Activated naive CD4-positive, alpha-beta T cell treated with anti-CD3 and anti-CD28 coated beads, Interleukin-2, amount 10 ng/mL, durations not matched to agents 7 days and 5 days (primary cell): ENCODE results near the gene ITGB5.
"Not testable (repeated sequence)": the region's sequence is repeated elsewhere in the genome, so short reads cannot be mapped to it uniquely, and the experiment has no call there.

Source experiments
- CTCF ChIA-PET: fragments of 350-600 bp; sonication (Branson Sonifier 250); formaldehyde crosslinking; loops from one replicate; lab custom pipeline; 2021; ENCODE audit warnings: antibody characterized with exemption; lab: Charles Lee
- DNase-seq: peaks from one replicate; pipeline ENCODE4 v3.0.0-alpha.2; 2020
- H3K27ac Mint-ChIP-seq: one replicate; pipeline ENCODE4 v1.8.0; 2021; ENCODE audit warnings: mild to moderate bottlenecking, moderate library complexity, mixed read lengths
- H3K27me3 Mint-ChIP-seq: one replicate; pipeline ENCODE4 v1.8.0; 2021; ENCODE audit warnings: mild to moderate bottlenecking, mixed read lengths
- H3K36me3 Mint-ChIP-seq: one replicate; pipeline ENCODE4 v1.8.0; 2021; ENCODE audit warnings: mixed read lengths
- H3K4me1 Mint-ChIP-seq: one replicate; pipeline ENCODE4 v1.8.0; 2021; ENCODE audit warnings: mixed read lengths
- H3K4me3 Mint-ChIP-seq: one replicate; pipeline ENCODE4 v1.8.0; 2021; ENCODE audit warnings: mild to moderate bottlenecking, moderate library complexity, mixed read lengths
- H3K9me3 Mint-ChIP-seq: one replicate; pipeline ENCODE4 v1.8.0; 2021; ENCODE audit warnings: mixed read lengths

Gene ITGB5

DNA sequence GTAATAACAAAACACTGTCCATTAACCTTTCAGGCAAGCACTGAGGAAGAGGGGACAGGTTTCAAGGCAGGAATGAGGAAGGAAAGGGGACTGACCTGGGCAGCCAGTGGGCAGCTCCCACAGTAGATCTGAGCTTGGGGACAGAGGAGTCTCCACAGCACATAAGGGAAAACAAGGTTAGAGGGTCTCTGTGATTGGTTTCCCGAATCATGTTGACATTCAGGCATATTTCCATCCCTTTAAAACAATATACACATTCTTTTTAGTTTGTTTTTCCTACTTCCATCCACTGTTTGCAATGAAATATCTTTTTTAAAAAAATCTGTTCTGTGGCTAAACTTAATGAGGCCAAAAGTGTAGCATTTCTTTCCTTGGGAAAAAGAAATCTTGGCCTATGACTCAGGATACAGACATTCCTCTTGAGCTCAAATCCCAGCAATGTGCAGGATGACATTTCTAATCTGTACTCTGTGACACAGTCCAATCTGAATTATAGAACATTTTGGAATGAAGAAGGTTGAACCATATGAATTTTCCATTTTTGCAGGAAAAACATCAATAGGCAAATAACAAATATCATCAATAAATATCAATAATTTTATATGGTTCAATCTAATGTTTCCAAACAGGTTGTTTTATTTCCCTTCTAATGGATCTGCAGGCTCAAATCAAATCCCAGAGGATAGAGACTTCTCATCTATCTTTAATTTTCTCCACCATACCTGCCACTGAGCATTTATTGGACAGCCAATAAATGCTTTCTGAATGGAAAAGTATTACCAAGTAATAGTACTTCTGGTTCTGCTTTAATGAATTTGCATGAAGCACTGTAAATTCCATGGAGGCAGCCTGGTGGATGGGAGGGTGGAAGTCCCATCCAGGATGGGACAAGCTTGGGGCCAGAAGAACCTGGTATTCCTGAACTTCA lies 54.1 kb downstream of the ITGB5 start:
- Mint-ChIP-seq H3K4me1 (peaks cover 22% of the 10 kb centered on the region), H3K9me3 (no peaks in the 10 kb centered on the region), H3K27me3 (peaks cover 56% of the 10 kb centered on the region), H3K4me3 (no peak overlapping the region), H3K36me3 (no peaks in the 10 kb centered on the region), H3K27ac (no peak overlapping the region)
- CTCF ChIA-PET = no interaction called here
- no peak for DNase-seq

DNA sequence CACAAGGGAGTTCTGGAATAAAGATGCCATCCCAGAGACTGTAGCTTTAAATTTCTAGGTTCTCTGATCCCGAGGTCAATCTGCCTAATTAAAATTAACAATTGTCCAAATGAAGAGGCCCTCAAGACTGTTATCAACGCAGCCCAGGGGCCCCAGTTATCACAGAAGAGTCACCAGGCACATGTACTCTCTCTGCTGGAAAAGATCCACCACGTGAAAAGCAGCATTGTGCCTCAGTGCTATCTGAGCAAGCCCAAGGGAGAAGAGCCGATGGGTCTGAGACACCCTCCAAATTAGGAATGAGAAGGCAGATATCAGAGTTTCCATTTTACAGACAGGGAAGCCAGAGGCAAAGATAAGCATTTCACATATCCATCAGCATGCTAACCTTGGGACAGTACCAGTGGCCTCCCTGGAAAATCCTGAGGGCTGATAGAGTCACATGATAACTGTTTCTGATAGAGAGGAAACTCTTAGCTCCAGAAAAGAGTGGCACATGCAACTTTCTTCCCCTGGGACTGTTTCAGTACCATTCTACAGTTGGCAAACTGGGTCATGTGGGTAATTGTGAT lies 55.5 kb downstream of the ITGB5 start:
- CTCF ChIA-PET = no interaction called here
- DNase-seq = no peak
- no peak overlapping the region for H3K4me3 Mint-ChIP-seq

DNA sequence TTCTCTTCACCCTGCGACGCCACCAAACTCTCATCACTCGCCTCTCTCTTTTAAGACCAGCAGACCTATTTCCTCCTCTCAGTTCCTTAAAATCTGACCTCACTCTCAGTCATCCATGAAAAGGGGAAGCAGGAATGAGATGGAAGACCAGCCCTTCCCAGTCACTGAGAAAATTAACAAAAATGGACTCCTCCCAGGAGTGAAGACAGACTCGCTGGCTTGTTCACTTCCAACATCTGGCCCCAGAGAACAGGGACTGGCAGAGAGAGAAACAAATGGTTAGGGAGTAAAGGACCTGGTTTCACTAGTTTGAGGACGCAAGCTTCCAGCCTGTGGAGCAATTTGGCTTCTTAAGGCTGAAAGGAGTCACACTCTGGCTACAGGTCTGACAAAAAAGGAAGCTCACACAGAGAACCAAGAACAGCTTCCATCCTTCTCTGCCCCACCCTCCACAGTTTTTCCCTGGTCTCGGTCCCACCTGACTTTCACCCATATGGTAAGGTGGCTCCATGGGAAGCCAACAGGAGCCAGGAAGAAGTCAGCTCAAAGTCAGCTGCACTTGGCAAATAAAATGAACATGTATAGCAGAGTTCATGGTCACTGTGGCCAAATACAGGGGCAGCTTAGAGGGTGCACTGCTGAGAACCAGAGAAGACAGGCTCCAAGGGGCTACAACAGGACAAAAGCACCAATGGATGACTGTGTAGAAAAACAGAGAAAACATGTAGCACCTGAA lies 57.2 kb downstream of the ITGB5 start:
- CTCF ChIA-PET = no interaction called here
- Mint-ChIP-seq H3K27me3 (peaks cover 37% of the 10 kb centered on the region), H3K4me3 (no peak overlapping the region), H3K27ac (no peak overlapping the region), H3K36me3 (no peaks in the 10 kb centered on the region), H3K4me1 (peaks cover 9% of the 10 kb centered on the region), H3K9me3 (no peaks in the 10 kb centered on the region)
- no peak for DNase-seq

More for the DNA sequence above, 55.5 kb downstream of the ITGB5 start:
- no peak overlapping the region for H3K27ac Mint-ChIP-seq
- peaks cover 47% of the 10 kb centered on the region for H3K27me3 Mint-ChIP-seq
- H3K36me3 Mint-ChIP-seq = no peaks in the 10 kb centered on the region
- H3K4me1 Mint-ChIP-seq = peaks cover 22% of the 10 kb centered on the region
- H3K9me3 Mint-ChIP-seq = no peaks in the 10 kb centered on the region

DNA sequence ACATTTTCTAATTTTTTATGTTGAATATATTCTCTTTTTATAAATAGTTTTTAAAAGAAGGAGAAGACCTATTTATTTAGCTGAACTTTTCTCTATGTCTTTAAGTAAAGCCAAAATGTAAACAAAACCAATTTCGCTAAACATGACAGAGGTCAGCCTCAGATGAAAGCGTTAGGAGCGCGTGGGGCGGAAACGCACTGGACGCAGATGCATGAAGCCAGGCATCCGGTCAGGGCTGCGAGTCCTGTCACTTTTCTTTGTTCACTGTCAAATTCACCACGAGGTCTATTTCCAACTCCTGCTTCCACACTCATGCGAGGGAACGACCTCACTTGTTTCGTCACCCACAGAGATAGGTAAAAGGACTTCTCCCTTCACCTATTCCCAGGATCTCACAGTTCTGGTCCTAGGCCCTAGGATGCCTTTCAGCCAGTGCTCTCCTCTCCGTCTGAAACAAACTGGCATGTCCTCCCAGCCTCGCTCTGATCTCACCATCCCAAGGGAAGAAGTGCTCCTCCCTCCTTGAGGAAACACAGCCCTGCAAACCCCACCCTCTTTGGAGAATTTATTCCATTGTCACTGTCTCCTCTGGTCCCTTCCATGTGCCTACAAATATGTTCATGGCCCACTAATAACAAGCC lies 57.9 kb downstream of the ITGB5 start:
- Mint-ChIP-seq H3K27me3 (peaks cover 33% of the 10 kb centered on the region), H3K4me3 (no peak overlapping the region), H3K4me1 (peaks cover 4% of the 10 kb centered on the region), H3K27ac (no peak overlapping the region), H3K9me3 (no peaks in the 10 kb centered on the region), H3K36me3 (no peaks in the 10 kb centered on the region)
- CTCF ChIA-PET = no interaction called here
- DNase-seq = no peak

DNA sequence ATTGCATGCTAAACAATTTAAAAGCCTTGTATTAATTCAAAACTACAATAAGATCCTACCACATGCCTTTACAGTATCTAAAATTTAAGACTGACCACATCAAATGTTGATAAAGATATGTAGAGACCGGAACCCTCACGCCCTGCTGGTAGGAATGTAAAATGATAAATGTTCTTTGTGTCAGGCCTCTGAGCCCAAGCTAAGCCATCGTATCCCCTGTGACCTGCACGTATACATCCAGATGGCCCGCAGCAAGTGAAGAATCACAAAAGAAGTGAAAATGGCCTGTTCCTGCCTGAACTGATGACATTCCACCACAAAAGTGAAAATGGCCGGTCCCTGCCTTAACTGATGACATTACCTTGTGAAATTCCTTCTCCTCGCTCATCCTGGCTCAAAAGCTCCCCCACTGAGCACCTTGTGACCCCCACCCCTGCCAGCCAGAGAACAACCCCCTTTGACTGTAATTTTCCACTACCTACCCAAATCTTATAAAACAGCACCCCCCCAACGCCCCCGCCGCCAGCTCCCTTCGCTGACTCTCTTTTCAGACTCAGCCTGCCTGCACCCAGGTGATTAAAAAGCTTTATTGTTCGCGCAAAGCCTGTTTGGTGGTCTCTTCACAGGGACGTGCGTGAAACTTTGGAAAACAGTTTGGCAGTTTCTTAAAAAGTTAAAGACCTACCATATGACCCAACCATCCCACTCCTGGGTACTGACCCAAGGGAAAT lies 59.5 kb downstream of the ITGB5 start:
- CTCF ChIA-PET, H3K9me3 Mint-ChIP-seq, H3K4me1 Mint-ChIP-seq, DNase-seq, H3K36me3 Mint-ChIP-seq, H3K4me3 Mint-ChIP-seq, H3K27ac Mint-ChIP-seq: not testable (repeated sequence)
- H3K27me3 Mint-ChIP-seq = peaks cover 29% of the 10 kb centered on the region

DNA sequence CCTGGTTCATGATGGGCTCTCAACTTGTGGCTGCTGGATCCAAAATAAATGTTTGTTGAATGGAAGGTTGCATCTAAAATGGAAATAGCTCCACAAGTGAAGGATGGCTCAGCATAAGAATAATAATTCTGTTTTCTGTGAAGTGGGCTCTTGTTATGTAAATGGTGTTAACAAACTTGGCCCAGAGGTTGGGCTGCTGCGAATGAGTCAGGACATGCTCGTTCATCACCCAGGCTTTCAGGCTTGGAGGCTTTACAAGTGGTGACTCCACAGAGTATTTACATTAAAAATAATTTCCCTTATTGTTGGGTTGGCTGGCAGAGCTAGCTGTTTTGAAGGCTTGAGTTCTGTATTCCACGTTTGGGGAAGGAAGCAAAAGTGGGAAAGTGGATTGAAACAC lies 60.5 kb downstream of the ITGB5 start:
- no peak for DNase-seq
- Mint-ChIP-seq H3K27ac (no peak overlapping the region), H3K4me1 (no peaks in the 10 kb centered on the region), H3K9me3 (no peaks in the 10 kb centered on the region), H3K36me3 (no peaks in the 10 kb centered on the region), H3K4me3 (no peak overlapping the region), H3K27me3 (peaks cover 23% of the 10 kb centered on the region)
- CTCF ChIA-PET = no interaction called here

DNA sequence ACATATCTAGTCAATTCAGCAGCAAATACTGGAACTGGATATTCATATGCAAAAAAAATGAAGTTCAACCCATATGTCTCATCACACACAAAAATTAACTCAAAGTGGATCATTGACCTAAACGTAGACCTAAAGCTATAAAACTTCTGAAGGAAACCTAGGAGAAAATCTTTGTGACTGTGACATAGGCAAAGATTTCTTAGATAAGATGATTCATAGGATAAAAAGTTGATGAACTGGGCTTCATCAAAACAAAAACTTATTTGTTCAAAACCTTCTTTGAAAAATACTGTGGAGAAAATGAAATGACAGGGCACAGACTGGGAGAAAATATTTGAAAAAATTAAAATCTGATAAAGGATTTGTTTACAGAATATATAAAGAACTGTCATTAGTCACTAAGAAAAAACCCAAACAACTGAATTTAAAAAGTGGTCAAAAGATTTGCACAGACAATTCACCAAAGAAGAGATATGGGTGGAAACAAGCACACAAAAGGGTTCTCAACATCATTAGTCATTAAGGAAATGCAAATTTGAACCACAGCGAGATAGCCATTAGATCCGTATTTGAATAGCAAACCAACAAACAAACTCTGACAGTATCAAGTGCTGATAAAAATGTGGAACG lies 62.8 kb downstream of the ITGB5 start:
- CTCF ChIA-PET = no interaction called here
- no peaks in the 10 kb centered on the region for H3K9me3 Mint-ChIP-seq
- H3K36me3 Mint-ChIP-seq = no peaks in the 10 kb centered on the region
- peaks cover 30% of the 10 kb centered on the region for H3K27me3 Mint-ChIP-seq
- no peaks in the 10 kb centered on the region for H3K4me1 Mint-ChIP-seq
- H3K4me3 Mint-ChIP-seq = no peak overlapping the region
- H3K27ac Mint-ChIP-seq = no peak overlapping the region
- DNase-seq = no peak

DNA sequence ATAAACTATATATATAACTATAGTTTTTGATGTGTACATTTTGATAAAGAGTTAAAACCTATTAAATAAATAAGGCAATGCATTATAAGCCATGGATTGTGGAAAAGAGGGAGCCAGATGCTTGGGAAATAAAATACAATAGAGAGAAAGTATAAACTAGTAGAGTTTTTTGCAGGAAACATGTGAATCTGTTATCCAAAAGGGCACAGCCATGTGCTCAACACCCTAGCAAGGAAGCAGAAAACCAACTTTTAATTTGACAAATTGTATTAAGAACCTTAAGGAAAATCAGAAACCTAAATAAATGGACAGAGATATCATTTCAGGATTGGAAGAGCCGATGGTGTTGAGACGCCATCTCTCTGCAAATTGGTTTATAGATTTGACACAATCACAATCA lies 63.5 kb downstream of the ITGB5 start:
- Mint-ChIP-seq H3K4me3 (no peak overlapping the region), H3K36me3 (no peaks in the 10 kb centered on the region), H3K9me3 (no peaks in the 10 kb centered on the region), H3K4me1 (no peaks in the 10 kb centered on the region), H3K27me3 (peaks cover 34% of the 10 kb centered on the region), H3K27ac (no peak overlapping the region)
- CTCF ChIA-PET = interaction anchor here (0.5 to 1.6 kb wide), 2 partner anchors 78 to 277 kb away, joined by 3 read pairs; no protein-coding TSS in a partner anchor
- no peak for DNase-seq

DNA sequence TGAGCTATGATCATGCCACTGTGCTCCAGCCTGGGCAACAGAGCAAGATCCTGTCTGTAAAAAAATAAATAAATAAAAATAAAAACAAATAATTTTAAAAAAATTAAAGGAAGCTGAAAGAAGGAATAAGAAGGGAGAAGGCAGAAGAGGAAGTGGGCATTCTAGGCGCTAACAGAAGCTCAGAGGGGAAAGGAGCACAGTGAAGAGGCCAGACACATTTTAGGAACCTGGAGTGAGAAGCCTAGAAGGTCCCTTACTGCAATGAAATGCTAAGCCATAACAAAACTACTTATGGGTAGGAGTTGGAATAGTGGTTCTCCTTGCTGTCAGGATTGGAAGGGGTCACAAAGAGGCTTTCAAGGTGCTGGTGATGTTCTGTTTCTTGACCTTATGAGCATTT lies 64.0 kb downstream of the ITGB5 start:
- DNase-seq = no peak
- no peak overlapping the region for H3K27ac Mint-ChIP-seq
- H3K27me3 Mint-ChIP-seq = peaks cover 39% of the 10 kb centered on the region
- no peaks in the 10 kb centered on the region for H3K4me1 Mint-ChIP-seq
- H3K36me3 Mint-ChIP-seq = no peaks in the 10 kb centered on the region
- CTCF ChIA-PET = interaction anchor here (0.5 to 1.6 kb wide), 3 partner anchors 78 to 343 kb away, joined by 3 to 4 read pairs (median 3); no protein-coding TSS in a partner anchor
- no peak overlapping the region for H3K4me3 Mint-ChIP-seq
- no peaks in the 10 kb centered on the region for H3K9me3 Mint-ChIP-seq

DNA sequence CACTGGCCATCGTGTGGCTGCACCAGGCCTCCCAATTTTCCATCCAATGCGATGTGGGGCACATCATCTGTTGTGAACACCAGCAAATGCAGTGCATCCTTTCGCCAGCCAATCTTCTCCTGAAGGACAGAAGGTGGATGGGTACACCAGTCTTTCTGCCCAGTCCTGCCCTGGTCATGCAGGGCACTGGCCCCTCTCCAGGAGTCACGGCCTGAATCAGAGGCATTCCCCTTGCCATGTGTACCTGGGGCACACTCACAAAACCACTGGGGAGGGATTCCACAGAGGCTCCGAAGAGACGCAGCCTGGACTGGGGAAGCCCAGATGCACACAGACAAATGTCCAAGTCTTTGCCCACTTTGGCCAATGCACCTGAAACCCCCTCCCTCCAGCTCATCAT lies 65.8 kb downstream of the ITGB5 start:
- Mint-ChIP-seq H3K27ac (no peak overlapping the region), H3K9me3 (no peaks in the 10 kb centered on the region), H3K36me3 (no peaks in the 10 kb centered on the region), H3K4me1 (no peaks in the 10 kb centered on the region), H3K4me3 (no peak overlapping the region), H3K27me3 (peaks cover 54% of the 10 kb centered on the region)
- CTCF ChIA-PET = no interaction called here
- no peak for DNase-seq

DNA sequence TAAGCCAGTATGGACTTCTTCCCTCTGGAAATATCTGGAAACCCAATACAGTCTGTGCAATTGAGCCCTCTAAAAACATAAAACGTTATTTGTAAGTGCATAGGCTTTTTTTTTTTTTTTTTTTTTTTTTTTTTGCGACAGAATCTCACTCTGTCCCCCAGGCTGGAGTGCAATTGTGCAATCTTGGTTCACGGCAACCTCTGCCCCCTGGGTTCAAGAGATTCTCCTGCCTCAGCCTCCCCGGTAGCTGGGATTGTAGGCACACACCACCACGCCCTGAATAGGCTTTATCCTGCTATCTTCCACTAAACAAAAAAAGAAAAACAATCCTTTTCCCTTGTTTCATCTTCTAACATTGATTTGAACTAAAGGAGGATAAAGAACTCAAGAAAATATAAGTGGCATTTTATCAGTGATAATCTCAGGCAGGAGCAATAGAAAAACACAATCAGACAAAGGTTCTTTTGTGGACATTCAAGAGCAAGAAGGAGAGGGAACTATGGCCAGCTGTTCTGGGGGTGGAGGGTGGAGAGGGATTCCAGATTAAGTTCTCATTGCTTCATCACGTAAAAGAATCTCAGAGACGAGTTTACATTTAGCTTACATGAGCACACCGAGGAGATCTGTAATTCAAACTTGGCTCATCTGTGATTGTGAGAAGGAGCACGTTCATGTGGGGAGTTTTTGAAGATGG lies 68.6 kb downstream of the ITGB5 start:
- Mint-ChIP-seq H3K9me3 (no peaks in the 10 kb centered on the region), H3K4me1 (no peaks in the 10 kb centered on the region), H3K4me3 (no peak overlapping the region), H3K27me3 (peaks cover 70% of the 10 kb centered on the region), H3K27ac (no peak overlapping the region), H3K36me3 (no peaks in the 10 kb centered on the region)
- CTCF ChIA-PET = no interaction called here
- no peak for DNase-seq

DNA sequence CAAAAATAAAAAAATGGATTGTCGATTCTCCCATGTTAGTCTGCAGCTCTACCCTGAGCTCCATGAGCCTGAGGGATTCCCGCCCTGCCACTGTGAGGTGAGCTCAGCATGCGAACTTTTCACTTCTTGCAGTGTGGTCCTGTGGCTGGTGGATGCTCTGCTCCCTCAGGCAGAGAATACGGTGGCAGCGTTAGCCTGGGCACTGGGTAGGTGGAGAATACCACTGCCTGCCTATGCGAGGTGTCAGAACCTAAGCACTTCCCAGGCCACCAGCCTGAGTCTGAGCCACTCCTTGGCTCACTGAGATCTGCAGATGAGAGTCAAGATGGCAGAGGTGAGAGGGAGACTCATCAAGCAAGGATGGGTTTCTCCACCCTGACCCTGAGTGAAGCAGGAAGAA lies 70.1 kb downstream of the ITGB5 start:
- no peaks in the 10 kb centered on the region for H3K36me3 Mint-ChIP-seq
- CTCF ChIA-PET = no interaction called here
- H3K27ac Mint-ChIP-seq = no peak overlapping the region
- no peak for DNase-seq
- peaks cover 73% of the 10 kb centered on the region for H3K27me3 Mint-ChIP-seq
- no peaks in the 10 kb centered on the region for H3K4me1 Mint-ChIP-seq
- no peaks in the 10 kb centered on the region for H3K9me3 Mint-ChIP-seq
- H3K4me3 Mint-ChIP-seq = no peak overlapping the region

DNA sequence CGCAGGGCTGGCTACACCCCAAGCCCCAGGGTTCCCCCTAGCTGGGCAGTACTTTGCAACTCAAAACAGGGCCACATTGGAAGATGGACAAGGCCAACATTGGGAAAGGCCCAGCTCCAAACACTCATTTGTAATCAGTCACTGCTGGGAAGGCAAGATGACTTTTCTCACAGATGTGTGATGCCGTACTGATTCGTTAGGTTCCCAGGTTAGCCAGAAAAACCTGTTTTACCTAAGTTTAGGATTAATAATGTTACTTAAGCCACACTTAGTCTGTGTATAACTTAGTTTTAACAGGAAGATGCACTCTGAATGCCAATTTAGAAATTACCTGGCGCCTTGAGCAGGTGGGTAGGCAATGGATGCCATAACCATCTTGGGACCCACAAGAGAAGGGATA lies 71.0 kb downstream of the ITGB5 start:
- H3K27ac Mint-ChIP-seq = no peak overlapping the region
- CTCF ChIA-PET = no interaction called here

More for the DNA sequence above, 71.0 kb downstream of the ITGB5 start:
- Mint-ChIP-seq H3K36me3 (no peaks in the 10 kb centered on the region), H3K27me3 (peaks cover 69% of the 10 kb centered on the region), H3K4me3 (no peak overlapping the region), H3K9me3 (no peaks in the 10 kb centered on the region), H3K4me1 (no peaks in the 10 kb centered on the region)
- no peak for DNase-seq
